GM12875 (cell line): ENCODE measurements around the gene CDC14A.

ENCODE experiments used
- H3K4me3 ChIP-seq: one replicate; pipeline ENCODE4 v1.5.1; 2011; ENCODE audit warnings: low read depth, low read length, control low read depth
- TF ChIP-seq, protein P1 (sequence below): IDR thresholded peaks from 2 replicates; pipeline ENCODE4 v1.5.1; 2011; ENCODE audit warnings: low read depth, mild to moderate bottlenecking, control low read depth, inconsistent platforms, low read length, moderate library complexity, borderline replicate concordance; ENCODE audit not compliant: insufficient read depth

CDC14A gene

DNA sequence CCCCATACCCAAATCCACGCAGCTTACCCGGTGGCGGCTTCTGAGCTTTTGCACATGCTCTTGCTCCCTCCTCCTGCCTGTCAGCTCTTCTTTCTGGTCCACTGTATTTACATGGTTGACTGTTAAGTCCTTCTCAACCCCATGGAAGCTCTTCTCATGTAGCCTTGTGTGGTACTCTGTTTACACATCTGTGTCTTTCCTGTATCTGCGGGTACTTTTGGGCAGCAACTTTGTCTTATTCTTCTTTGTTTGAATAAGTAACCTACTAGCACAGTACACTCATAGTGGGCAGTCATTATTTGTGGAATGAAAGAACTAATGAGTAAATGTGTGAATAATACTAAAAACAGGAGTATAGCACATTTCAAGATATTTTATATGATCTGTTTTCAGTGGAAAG lies 97.2 kb downstream of the CDC14A start:
- TF ChIP-seq, protein P1, sequence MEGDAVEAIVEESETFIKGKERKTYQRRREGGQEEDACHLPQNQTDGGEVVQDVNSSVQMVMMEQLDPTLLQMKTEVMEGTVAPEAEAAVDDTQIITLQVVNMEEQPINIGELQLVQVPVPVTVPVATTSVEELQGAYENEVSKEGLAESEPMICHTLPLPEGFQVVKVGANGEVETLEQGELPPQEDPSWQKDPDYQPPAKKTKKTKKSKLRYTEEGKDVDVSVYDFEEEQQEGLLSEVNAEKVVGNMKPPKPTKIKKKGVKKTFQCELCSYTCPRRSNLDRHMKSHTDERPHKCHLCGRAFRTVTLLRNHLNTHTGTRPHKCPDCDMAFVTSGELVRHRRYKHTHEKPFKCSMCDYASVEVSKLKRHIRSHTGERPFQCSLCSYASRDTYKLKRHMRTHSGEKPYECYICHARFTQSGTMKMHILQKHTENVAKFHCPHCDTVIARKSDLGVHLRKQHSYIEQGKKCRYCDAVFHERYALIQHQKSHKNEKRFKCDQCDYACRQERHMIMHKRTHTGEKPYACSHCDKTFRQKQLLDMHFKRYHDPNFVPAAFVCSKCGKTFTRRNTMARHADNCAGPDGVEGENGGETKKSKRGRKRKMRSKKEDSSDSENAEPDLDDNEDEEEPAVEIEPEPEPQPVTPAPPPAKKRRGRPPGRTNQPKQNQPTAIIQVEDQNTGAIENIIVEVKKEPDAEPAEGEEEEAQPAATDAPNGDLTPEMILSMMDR = no peak
- H3K4me3 ChIP-seq = no peak overlapping the region

DNA sequence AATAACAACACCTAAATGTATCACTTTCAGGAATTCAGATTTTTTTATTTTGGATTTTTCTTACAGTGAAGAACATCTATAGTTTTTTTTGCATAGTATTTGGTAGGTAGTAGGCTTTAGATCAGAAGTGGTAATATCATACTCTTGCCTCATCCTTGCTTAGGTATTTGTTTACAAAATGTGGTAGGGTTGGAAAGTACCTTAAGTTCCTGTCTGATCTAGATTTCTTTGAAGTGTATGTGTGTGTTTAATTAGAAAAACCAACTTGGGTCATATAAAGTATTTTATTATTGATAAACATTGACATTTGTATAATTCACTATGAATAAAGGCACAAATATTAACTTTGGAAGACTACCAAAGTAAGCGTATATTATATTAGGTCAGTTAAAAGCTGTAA lies 100.3 kb downstream of the CDC14A start:
- TF ChIP-seq, protein P1 = no peak
- no peak overlapping the region for H3K4me3 ChIP-seq

DNA sequence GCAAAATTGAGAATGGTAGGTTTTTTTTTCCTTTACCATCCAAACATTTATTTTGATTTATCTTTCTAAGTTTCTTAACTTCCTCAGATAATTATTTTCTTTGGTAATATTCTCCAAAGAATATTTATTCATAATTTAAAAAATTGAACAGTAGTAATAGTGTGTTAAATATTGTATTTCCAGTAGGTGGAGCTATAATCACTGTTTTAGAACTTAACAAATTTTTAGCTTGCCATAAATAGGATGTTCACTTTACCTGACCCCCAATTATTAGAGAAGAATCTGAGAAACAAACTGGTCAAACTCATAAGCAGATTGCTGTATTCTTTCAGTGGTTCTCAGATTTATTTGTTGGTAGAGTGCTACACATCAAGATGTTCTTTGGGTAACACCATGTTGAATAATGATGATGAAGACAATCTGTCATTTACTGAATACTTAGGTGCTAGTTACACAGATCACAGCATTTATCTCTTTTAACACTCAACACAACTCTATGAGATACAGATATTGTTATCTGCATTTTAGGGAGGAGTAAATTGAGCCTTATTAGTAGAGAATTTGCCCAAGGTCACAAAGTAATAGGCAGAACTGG lies 103.3 kb downstream of the CDC14A start:
- H3K4me3 ChIP-seq = no peak overlapping the region
- TF ChIP-seq, protein P1 = no peak

DNA sequence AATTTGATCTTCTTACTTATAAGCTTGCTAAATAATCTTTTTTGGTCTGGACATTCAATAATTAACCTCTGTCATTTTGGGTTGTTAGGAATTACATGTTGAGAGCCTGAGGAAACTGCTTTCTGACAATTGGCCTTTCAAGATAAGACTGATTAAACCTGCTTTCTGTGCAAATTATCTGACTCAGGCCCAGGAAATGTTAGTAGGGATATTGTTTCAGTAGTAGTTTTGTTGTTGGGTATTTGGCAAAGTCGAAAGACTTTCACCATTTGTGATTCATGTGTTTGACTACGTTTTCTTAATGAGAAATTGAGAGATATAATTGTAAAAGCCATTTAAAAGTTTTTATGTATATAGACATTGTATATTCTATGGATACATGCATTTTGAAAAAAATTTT lies 104.6 kb downstream of the CDC14A start:
- TF ChIP-seq, protein P1 = no peak

DNA sequence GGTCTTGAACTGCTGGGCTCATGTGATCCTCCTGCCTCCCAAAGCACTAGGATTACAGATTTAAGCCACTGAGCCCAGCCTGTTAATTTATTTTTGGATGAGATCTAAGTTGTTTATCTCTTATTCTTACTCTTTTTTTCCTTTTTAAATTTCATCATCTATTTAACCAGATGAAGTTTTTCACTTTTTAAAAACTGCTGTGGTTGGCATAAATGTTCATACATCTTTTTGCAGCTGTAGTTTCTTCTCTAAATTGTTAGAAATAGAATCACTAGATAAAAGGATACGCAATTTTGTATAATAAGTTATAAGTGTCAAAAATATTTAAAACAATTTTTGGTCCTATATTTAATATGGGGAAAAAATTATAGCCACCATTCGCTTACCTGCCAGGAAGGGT lies 105.4 kb downstream of the CDC14A start:
- H3K4me3 ChIP-seq = no peak overlapping the region
- TF ChIP-seq, protein P1 = no peak

More for the DNA sequence above, 104.6 kb downstream of the CDC14A start:
- no peak overlapping the region for H3K4me3 ChIP-seq

DNA sequence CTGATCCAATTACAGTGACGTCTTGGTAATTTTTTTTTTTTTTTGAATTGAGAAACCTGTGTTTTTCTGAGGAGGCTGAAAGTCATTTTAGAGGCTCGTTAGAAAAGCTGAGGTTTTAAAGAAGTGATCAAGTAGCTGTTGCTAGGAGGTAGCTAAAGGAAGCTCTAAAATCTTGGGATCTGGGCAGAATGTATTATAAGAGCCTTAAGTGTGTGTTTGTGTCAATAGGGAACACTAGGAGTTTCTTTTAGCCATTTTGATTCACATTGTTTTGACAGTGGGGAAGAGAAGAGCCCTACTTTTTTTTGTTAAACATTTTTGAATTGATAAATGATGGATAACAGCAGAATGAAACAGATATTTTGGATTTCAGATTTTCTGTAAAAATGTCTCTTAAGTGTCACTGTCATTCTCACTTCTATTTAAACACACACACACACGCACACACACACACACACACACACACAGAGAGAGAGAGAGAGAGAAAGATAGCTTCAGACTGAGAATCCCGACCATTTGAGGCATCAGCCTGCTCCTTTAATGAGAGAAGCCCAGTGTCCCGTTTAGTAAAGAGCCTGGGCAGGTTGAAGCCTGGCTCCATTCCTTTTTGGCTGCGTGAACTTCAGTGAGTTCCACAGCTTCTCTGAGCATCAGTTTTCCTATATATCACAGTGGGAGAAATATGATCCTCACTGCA lies 106.5 kb downstream of the CDC14A start:
- TF ChIP-seq, protein P1 = no peak
- H3K4me3 ChIP-seq = no peak overlapping the region
